Ovary (tissue), 3 donors: Measurements from ENCODE around the gene HBD.

Experiments used
- CTCF ChIP-seq, 3 donors: fragments of 450-650 bp in 2 of 3; fragments of 200-600 bp in 1 of 3; IDR thresholded peaks; one replicate each; pipeline versions ENCODE4 v1.5.1 to v1.8.0; 2016 to 2022; ENCODE audit warnings: antibody characterized with exemption in 3 of 3, mild to moderate bottlenecking in 1 of 3
- EP300 ChIP-seq: sonication (generic); formaldehyde crosslinking; IDR thresholded peaks from one replicate; pipeline ENCODE4 v1.6.1; 2017; ENCODE audit warnings: antibody characterized with exemption
- donor health status: DM: no; HTN: no; CAD: no.

- TF ChIP-seq CTCF (IDR thresholded peaks at IDR 0.05) (no peak), EP300 (no peak)
Measured at GRCh38 chr11:5242208-5242607, 7.9 kb upstream of the HBD start.
